GM23338 (cell line): Measurements from ENCODE around the gene BMP5. TPM values are rescaled to one million over a fixed set of nuclear protein-coding genes. Genes with fewer than 3 reads are reported as not detected.

Experiments
- ATAC-seq: fragments of 200-7000 bp; cut with Tn5 transposase; 3 replicates; pipeline ENCODE4 v1.9.1; 2020
- DNase-seq: peaks from one replicate; pipeline ENCODE4 v3.0.0-alpha.2; 2015; ENCODE audit warnings: low spot score
- H2AFZ ChIP-seq: fragments of 200-600 bp; sonication (generic); 2 replicates; pipeline ENCODE4 v1.8.0; 2016; ENCODE audit warnings: antibody characterized with exemption, mild to moderate bottlenecking, moderate library complexity
- H3F3A ChIP-seq: fragments of 200-600 bp; sonication (generic); replicated peaks from 2 replicates; pipeline ENCODE4 v1.8.0; 2017; ENCODE audit warnings: antibody characterized with exemption, mixed run types, low read depth
- H3K27ac ChIP-seq: fragments of 200-600 bp; sonication (generic); 2 replicates; pipeline ENCODE4 v1.6.1; 2016; ENCODE audit warnings: low read depth
- H3K27me3 ChIP-seq: fragments of 200-600 bp; sonication (generic); 2 replicates; pipeline ENCODE4 v1.8.0; 2016; ENCODE audit warnings: mild to moderate bottlenecking, mixed run types, moderate library complexity; ENCODE audit not compliant: insufficient read depth
- H3K36me3 ChIP-seq: fragments of 200-600 bp; sonication (generic); 2 replicates; pipeline ENCODE4 v1.8.0; 2016; ENCODE audit warnings: mild to moderate bottlenecking; ENCODE audit not compliant: insufficient read depth
- H3K4me1 ChIP-seq: fragments of 200-600 bp; sonication (generic); 2 replicates; pipeline ENCODE4 v1.8.0; 2016; ENCODE audit warnings: mild to moderate bottlenecking, moderate library complexity; ENCODE audit not compliant: insufficient read depth
- H3K4me2 ChIP-seq: fragments of 200-600 bp; sonication (generic); 2 replicates; pipeline ENCODE4 v1.7.1; 2017; ENCODE audit warnings: mixed run types
- H3K4me3 ChIP-seq: fragments of 200-600 bp; sonication (generic); 2 replicates; pipeline ENCODE4 v1.6.1; 2016; ENCODE audit warnings: mixed run types
- H3K79me2 ChIP-seq: fragments of 200-600 bp; sonication (generic); replicated peaks from 2 replicates; pipeline ENCODE4 v1.8.0; 2017; ENCODE audit warnings: mild to moderate bottlenecking; ENCODE audit not compliant: insufficient read depth
- H3K9me2 ChIP-seq: fragments of 200-600 bp; sonication (generic); 2 replicates; pipeline ENCODE4 v1.8.0; 2017; ENCODE audit not compliant: insufficient read depth
- H4K20me1 ChIP-seq: fragments of 200-600 bp; sonication (generic); replicated peaks from 2 replicates; pipeline ENCODE4 v1.8.0; 2017; ENCODE audit warnings: mild to moderate bottlenecking; ENCODE audit not compliant: insufficient read depth
- H3K27ac Mint-ChIP-seq: 2 replicates; pipeline ENCODE4 v1.8.0; 2020; ENCODE audit warnings: inconsistent platforms, mild to moderate bottlenecking, moderate library complexity, mixed read lengths
- H3K27me3 Mint-ChIP-seq: 3 replicates; pipeline ENCODE4 v1.8.0; 2022; ENCODE audit warnings: low read depth, mild to moderate bottlenecking, moderate library complexity, mixed read lengths, inconsistent platforms; ENCODE audit not compliant: insufficient read depth, poor library complexity
- H3K36me3 Mint-ChIP-seq: 3 replicates; pipeline ENCODE4 v1.8.0; 2021; ENCODE audit warnings: low read depth, mild to moderate bottlenecking, inconsistent platforms, moderate library complexity, mixed read lengths
- H3K4me1 Mint-ChIP-seq: 3 replicates; pipeline ENCODE4 v1.8.0; 2020; ENCODE audit warnings: mild to moderate bottlenecking, inconsistent platforms, mixed read lengths
- H3K4me3 Mint-ChIP-seq: 3 replicates; pipeline ENCODE4 v1.8.0; 2021; ENCODE audit warnings: moderate library complexity, mild to moderate bottlenecking, inconsistent platforms, mixed read lengths
- H3K9me3 Mint-ChIP-seq: 3 replicates; pipeline ENCODE4 v1.8.0; 2020; ENCODE audit warnings: moderate library complexity, mild to moderate bottlenecking, inconsistent platforms, mixed read lengths
- CREB1 ChIP-seq: fragments of 250-450 bp; sonication (Bioruptor Pico); IDR thresholded peaks from 2 replicates; pipeline ENCODE4 v1.5.0; 2020; ENCODE audit warnings: low read depth, mild to moderate bottlenecking, moderate library complexity
- EZH2phosphoT487 ChIP-seq: fragments of 200-600 bp; sonication (generic); IDR thresholded peaks from one replicate; pipeline ENCODE4 v1.8.1; 2018; ENCODE audit warnings: antibody characterized with exemption; ENCODE audit not compliant: unreplicated experiment
- JUNB ChIP-seq: IDR thresholded peaks from one replicate; pipeline ENCODE4 v1.6.1; 2016; ENCODE audit warnings: antibody characterized with exemption; ENCODE audit not compliant: unreplicated experiment
- POLR2AphosphoS5 ChIP-seq: IDR thresholded peaks from 2 replicates; pipeline ENCODE4 v1.6.1; 2016; ENCODE audit warnings: antibody characterized with exemption, low read depth
- polyA plus RNA-seq: library from polyadenylated mRNA; unstranded; fragments of >200 nt; fragmentation: Nextera tagmentation; extraction: Ambion mirVana; gene quantifications from 2 replicates; pipeline ENCODE4 v1.2.1, GENCODE V29; 2016
- total RNA-seq: library from RNA; depleted of rRNA; stranded (reverse); fragments of >200 nt; shearing (Covaris generic); gene quantifications from 2 replicates; pipeline ENCODE4 v1.2.3, GENCODE V29; 2014
- TF ChIP-seq, protein P1 (sequence below): IDR thresholded peaks from 2 replicates; pipeline ENCODE4 v1.6.1; 2016; ENCODE audit warnings: antibody characterized with exemption
- TF ChIP-seq, protein P2 (sequence below): fragments of 250-450 bp; sonication (Bioruptor Pico); IDR thresholded peaks from 2 replicates; pipeline ENCODE4 v1.5.0; 2020; ENCODE audit warnings: mild to moderate bottlenecking, moderate library complexity
- TF ChIP-seq, protein P3 (sequence below): IDR thresholded peaks from one replicate; pipeline ENCODE4 v1.6.1; 2018; ENCODE audit warnings: antibody characterized with exemption; ENCODE audit not compliant: unreplicated experiment
- TF ChIP-seq, protein P4 (sequence below), 2 experiments: fragments of 200-600 bp in 1 of 2; sonication (generic) in 1 of 2; conservative IDR thresholded peaks; 2 replicates each; pipeline versions ENCODE4 v1.5.1 to v1.6.1; 2016 to 2017; ENCODE audit warnings: antibody characterized with exemption in 2 of 2, low read depth in 2 of 2, mild to moderate bottlenecking in 2 of 2, moderate library complexity in 1 of 2

BMP5 gene
- total and polyA plus RNA-seq, 2 experiments from 2014 or later = 0.06 to 0.07 TPM

DNA sequence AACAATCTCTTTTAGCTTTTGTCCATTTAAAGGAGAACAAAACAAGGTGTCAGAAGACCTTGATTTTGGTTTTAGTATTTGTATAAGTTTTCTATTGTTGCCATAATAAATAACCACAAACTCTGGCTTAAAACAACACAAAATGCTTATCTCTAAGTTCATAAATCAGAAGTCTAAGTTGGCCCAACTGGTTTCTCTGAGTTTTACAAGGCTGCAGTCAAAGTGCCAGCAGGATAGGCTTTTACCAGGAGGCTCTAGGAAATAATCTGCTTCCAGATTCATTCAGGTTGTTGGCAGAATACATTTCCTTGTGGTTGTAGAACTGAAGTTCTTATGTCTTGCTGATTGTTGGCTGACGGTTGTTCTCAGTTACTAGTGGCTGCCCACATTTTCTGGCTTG, 149.2 kb downstream of the BMP5 start:
- Histone ChIP-seq H3K79me2 (no peaks in the 10 kb centered on the region), H4K20me1 (no peaks in the 10 kb centered on the region), H3K4me3 (no peak overlapping the region), H3K36me3 (no peaks in the 10 kb centered on the region), H3K9me2 (peaks cover 11% of the 10 kb centered on the region), H3K27me3 (no peaks in the 10 kb centered on the region), H2AFZ (no peak overlapping the region), H3K4me1 (no peaks in the 10 kb centered on the region), H3K4me2 (no peak overlapping the region), H3F3A (no peaks in the 10 kb centered on the region), H3K27ac (no peak overlapping the region)
- TF ChIP-seq, protein P1, sequence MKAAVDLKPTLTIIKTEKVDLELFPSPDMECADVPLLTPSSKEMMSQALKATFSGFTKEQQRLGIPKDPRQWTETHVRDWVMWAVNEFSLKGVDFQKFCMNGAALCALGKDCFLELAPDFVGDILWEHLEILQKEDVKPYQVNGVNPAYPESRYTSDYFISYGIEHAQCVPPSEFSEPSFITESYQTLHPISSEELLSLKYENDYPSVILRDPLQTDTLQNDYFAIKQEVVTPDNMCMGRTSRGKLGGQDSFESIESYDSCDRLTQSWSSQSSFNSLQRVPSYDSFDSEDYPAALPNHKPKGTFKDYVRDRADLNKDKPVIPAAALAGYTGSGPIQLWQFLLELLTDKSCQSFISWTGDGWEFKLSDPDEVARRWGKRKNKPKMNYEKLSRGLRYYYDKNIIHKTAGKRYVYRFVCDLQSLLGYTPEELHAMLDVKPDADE = no peak
- TF ChIP-seq, protein P2, sequence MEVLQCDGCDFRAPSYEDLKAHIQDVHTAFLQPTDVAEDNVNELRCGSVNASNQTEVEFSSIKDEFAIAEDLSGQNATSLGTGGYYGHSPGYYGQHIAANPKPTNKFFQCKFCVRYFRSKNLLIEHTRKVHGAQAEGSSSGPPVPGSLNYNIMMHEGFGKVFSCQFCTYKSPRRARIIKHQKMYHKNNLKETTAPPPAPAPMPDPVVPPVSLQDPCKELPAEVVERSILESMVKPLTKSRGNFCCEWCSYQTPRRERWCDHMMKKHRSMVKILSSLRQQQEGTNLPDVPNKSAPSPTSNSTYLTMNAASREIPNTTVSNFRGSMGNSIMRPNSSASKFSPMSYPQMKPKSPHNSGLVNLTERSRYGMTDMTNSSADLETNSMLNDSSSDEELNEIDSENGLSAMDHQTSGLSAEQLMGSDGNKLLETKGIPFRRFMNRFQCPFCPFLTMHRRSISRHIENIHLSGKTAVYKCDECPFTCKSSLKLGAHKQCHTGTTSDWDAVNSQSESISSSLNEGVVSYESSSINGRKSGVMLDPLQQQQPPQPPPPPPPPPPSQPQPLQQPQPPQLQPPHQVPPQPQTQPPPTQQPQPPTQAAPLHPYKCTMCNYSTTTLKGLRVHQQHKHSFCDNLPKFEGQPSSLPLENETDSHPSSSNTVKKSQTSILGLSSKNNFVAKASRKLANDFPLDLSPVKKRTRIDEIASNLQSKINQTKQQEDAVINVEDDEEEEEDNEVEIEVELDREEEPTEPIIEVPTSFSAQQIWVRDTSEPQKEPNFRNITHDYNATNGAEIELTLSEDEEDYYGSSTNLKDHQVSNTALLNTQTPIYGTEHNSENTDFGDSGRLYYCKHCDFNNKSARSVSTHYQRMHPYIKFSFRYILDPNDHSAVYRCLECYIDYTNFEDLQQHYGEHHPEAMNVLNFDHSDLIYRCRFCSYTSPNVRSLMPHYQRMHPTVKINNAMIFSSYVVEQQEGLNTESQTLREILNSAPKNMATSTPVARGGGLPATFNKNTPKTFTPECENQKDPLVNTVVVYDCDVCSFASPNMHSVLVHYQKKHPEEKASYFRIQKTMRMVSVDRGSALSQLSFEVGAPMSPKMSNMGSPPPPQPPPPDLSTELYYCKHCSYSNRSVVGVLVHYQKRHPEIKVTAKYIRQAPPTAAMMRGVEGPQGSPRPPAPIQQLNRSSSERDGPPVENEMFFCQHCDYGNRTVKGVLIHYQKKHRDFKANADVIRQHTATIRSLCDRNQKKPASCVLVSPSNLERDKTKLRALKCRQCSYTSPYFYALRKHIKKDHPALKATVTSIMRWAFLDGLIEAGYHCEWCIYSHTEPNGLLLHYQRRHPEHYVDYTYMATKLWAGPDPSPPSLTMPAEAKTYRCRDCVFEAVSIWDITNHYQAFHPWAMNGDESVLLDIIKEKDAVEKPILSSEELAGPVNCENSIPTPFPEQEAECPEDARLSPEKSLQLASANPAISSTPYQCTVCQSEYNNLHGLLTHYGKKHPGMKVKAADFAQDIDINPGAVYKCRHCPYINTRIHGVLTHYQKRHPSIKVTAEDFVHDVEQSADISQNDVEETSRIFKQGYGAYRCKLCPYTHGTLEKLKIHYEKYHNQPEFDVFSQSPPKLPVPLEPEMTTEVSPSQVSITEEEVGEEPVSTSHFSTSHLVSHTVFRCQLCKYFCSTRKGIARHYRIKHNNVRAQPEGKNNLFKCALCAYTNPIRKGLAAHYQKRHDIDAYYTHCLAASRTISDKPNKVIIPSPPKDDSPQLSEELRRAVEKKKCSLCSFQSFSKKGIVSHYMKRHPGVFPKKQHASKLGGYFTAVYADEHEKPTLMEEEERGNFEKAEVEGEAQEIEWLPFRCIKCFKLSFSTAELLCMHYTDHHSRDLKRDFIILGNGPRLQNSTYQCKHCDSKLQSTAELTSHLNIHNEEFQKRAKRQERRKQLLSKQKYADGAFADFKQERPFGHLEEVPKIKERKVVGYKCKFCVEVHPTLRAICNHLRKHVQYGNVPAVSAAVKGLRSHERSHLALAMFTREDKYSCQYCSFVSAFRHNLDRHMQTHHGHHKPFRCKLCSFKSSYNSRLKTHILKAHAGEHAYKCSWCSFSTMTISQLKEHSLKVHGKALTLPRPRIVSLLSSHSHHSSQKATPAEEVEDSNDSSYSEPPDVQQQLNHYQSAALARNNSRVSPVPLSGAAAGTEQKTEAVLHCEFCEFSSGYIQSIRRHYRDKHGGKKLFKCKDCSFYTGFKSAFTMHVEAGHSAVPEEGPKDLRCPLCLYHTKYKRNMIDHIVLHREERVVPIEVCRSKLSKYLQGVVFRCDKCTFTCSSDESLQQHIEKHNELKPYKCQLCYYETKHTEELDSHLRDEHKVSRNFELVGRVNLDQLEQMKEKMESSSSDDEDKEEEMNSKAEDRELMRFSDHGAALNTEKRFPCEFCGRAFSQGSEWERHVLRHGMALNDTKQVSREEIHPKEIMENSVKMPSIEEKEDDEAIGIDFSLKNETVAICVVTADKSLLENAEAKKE = no peak
- TF ChIP-seq, protein P3, sequence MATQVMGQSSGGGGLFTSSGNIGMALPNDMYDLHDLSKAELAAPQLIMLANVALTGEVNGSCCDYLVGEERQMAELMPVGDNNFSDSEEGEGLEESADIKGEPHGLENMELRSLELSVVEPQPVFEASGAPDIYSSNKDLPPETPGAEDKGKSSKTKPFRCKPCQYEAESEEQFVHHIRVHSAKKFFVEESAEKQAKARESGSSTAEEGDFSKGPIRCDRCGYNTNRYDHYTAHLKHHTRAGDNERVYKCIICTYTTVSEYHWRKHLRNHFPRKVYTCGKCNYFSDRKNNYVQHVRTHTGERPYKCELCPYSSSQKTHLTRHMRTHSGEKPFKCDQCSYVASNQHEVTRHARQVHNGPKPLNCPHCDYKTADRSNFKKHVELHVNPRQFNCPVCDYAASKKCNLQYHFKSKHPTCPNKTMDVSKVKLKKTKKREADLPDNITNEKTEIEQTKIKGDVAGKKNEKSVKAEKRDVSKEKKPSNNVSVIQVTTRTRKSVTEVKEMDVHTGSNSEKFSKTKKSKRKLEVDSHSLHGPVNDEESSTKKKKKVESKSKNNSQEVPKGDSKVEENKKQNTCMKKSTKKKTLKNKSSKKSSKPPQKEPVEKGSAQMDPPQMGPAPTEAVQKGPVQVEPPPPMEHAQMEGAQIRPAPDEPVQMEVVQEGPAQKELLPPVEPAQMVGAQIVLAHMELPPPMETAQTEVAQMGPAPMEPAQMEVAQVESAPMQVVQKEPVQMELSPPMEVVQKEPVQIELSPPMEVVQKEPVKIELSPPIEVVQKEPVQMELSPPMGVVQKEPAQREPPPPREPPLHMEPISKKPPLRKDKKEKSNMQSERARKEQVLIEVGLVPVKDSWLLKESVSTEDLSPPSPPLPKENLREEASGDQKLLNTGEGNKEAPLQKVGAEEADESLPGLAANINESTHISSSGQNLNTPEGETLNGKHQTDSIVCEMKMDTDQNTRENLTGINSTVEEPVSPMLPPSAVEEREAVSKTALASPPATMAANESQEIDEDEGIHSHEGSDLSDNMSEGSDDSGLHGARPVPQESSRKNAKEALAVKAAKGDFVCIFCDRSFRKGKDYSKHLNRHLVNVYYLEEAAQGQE = no peak
- TF ChIP-seq JUNB = no peak
- TF ChIP-seq, protein P4, sequence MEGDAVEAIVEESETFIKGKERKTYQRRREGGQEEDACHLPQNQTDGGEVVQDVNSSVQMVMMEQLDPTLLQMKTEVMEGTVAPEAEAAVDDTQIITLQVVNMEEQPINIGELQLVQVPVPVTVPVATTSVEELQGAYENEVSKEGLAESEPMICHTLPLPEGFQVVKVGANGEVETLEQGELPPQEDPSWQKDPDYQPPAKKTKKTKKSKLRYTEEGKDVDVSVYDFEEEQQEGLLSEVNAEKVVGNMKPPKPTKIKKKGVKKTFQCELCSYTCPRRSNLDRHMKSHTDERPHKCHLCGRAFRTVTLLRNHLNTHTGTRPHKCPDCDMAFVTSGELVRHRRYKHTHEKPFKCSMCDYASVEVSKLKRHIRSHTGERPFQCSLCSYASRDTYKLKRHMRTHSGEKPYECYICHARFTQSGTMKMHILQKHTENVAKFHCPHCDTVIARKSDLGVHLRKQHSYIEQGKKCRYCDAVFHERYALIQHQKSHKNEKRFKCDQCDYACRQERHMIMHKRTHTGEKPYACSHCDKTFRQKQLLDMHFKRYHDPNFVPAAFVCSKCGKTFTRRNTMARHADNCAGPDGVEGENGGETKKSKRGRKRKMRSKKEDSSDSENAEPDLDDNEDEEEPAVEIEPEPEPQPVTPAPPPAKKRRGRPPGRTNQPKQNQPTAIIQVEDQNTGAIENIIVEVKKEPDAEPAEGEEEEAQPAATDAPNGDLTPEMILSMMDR (conservative IDR thresholded peaks at IDR 0.05; ENCODE audit: low read depth in 2 of 2) = no peak
- no peak for TF ChIP-seq EZH2phosphoT487
- TF ChIP-seq CREB1 = no peak
- TF ChIP-seq POLR2AphosphoS5 = no peak
- Mint-ChIP-seq H3K36me3 (no peaks in the 10 kb centered on the region), H3K27me3 (no peaks in the 10 kb centered on the region), H3K4me1 (no peaks in the 10 kb centered on the region), H3K27ac (no peak overlapping the region), H3K9me3 (no peaks in the 10 kb centered on the region; the same call in 2 of the 3 replicates), H3K4me3 (no peak overlapping the region)
- ATAC-seq (no peak), DNase-seq (no peak)
